Astrocyte of the cerebellum (primary cell): ENCODE results near the gene ADAMTSL3.

Source experiments
- DNase-seq: peaks from one replicate; pipeline ENCODE4 v3.0.0-alpha.2; 2011; ENCODE audit warnings: low read depth
- H3K4me3 ChIP-seq: 2 replicates; pipeline ENCODE4 v1.5.1; 2011; ENCODE audit warnings: mild to moderate bottlenecking, low read depth, low read length, moderate library complexity
- in situ Hi-C: cut with HindIII; loops from 2 replicates; pipeline ENCODE4 v1.10.0; 2017; ENCODE audit warnings: low sequenced_read_pairs
- TF ChIP-seq, protein P1 (sequence below): IDR thresholded peaks from 2 replicates; pipeline ENCODE4 v1.5.1; 2012; ENCODE audit warnings: low read length, low read depth, moderate library complexity, mild to moderate bottlenecking; ENCODE audit errors: missing control alignments

The ADAMTSL3 gene

DNA sequence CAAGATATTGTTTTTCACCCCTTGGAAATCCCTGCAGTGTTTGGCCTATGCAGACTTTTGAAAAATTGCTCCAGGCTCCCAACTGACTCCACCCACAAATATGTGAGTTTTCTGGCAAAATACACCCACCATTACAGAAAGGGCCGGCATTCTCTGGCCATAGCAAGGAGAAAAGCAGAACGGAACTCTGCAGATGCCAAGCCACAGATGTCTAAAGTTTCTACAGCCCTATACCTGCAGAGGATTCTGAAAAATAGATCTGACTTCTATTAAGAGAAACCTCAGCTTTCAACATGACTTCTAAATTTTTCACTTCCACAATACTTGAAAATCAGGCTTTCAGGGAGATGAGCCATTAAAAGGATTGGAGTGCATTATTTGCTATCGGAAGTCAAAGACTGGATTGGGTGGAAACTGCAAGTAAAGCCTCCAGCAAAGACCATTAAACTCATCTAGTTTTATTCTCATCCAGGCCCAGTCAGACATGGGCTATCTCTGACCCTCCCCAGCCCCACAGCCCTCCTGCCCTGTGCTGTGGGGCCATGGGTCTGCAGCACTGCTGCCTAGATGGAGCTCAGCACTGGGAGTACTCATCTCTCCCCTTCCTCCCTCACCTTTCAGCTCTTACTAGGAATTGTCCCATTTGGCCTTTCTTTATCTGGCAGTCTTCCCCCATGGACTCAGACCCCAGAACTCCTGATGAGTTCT is 338.6 kb downstream of the ADAMTSL3 start:
- no peak overlapping the region for H3K4me3 ChIP-seq
- in situ Hi-C loops, result no loop called here
- TF ChIP-seq, protein P1, sequence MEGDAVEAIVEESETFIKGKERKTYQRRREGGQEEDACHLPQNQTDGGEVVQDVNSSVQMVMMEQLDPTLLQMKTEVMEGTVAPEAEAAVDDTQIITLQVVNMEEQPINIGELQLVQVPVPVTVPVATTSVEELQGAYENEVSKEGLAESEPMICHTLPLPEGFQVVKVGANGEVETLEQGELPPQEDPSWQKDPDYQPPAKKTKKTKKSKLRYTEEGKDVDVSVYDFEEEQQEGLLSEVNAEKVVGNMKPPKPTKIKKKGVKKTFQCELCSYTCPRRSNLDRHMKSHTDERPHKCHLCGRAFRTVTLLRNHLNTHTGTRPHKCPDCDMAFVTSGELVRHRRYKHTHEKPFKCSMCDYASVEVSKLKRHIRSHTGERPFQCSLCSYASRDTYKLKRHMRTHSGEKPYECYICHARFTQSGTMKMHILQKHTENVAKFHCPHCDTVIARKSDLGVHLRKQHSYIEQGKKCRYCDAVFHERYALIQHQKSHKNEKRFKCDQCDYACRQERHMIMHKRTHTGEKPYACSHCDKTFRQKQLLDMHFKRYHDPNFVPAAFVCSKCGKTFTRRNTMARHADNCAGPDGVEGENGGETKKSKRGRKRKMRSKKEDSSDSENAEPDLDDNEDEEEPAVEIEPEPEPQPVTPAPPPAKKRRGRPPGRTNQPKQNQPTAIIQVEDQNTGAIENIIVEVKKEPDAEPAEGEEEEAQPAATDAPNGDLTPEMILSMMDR, result no peak
- DNase-seq, result no peak

DNA sequence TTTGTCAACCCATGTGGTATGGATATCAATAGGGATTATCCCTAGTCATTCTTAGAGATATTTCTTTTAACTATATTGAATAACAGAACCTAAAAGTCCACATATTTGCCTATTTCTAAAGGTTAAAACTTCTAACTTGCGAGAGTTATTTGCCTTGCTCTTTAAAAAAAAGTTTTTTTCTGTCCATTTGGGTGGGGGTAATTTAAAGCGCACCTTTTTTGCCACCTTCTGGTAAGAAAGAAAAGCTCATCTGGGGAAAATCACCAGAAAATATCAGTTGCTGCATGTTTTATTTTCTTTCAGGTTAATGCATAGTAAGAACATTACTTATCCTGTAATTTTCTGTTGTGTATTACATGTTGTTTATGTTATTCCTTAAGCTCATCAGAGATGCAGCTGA is 339.7 kb downstream of the ADAMTSL3 start:
- DNase-seq, result no peak
- TF ChIP-seq, protein P1, result no peak
- in situ Hi-C loops, result no loop called here
- no peak overlapping the region for H3K4me3 ChIP-seq

DNA sequence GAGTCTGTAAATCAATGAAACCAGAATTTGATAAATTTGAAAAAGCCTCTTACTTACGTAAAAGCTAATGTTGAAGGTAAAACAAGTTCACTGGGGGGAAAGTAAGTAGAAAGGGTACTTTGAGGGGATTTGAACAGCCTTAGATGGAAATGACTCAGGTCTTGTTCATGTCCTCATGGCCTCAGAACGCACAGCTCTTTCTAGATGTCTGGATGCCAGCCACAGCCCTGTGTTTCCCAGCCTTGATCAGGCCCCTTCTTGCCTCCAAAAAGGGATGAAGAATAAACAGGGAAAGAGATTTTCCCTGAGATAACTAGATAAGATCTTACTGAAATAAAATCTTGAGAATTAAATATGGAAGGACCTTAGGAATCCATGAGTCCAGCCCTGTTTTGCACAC is 344.6 kb downstream of the ADAMTSL3 start:
- in situ Hi-C loops, result no loop called here
- DNase-seq, result no peak
- TF ChIP-seq, protein P1, result no peak
- H3K4me3 ChIP-seq, result no peak overlapping the region

DNA sequence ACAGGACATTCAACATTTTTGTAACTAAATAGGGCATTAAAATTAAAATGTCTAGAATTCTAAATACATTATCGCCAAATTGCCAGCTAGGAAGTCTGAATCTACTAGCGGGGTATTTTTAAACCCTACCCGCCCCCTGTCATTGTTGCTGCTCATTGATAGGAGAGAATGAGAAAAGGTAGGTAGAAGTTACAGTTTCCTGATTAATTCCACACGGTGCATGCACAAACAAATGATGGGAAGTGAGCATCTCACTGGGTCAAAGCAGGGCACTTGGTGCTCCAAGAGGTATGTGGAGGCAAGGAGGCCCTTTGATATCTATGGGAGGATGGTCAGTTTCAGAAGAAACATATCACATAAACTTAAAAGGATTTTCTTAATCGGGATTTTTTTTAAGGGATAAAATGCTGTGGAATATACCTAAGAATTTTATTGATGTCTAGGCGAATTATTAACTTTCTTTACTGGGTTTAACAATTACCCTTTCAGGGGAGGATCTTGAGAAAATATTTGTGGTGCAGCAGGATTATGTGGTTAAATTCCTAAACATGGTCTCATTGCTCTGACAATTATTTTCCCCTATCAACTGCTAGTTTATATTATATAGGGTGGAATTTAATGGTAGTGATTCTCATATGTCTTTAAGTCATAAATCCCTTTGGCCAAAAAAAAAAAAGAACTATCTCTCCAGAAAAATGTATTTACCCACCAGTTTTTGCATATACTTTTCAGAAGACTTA is 345.6 kb downstream of the ADAMTSL3 start:
- in situ Hi-C loops, result no loop called here
- no peak for DNase-seq
- TF ChIP-seq, protein P1, result no peak
- no peak overlapping the region for H3K4me3 ChIP-seq

DNA sequence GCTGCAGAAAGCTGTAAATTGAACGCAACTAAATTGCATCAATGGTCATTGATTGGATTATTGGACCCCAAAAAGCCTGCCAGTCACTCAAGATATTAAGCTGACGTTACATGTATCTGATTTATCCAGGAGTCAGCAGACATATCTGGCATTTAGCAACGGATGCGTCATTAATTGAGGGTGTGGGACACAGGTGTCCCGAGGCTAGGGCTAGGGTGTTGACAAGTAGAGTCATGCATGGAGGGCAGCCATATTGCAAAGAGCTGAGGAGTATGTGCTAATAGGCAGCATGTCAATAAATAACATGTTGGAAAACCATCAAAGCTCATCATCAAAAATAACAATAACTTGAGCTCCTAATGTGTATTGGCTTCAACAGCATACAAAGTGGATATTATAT is 347.1 kb downstream of the ADAMTSL3 start:
- TF ChIP-seq, protein P1, result no peak
- no peak overlapping the region for H3K4me3 ChIP-seq
- in situ Hi-C loops, result no loop called here
- no peak for DNase-seq

- no peak for DNase-seq
- in situ Hi-C loops, result no loop called here
- no peak overlapping the region for H3K4me3 ChIP-seq
- TF ChIP-seq, protein P1, result no peak
Measured at GRCh38 chr15:84001655-84002054, 347.7 kb downstream of the ADAMTSL3 start.
